Measurements from ENCODE around the gene CSF2RB. TPM values are rescaled to one million over a fixed set of nuclear protein-coding genes. Genes with fewer than 3 reads are reported as not detected.

Gene CSF2RB
- total and polyA plus RNA-seq, 10 of the 15 experiments (the other 5 are each of a cell fraction or from before 2014, with no cell fraction given), result 0.82 to 12.5 (median 5.4) TPM

GRCh38 chr22:36873614-36874308 is 39.7 kb upstream of the CSF2RB start:
- ChIA-PET POLR2A (interaction anchor here (0.5 to 1.9 kb wide), 7 partner anchors 15 to 1489 kb away, joined by 3 to 4 read pairs (median 3); partner anchors contain the start of gene CSF2RB), CTCF (interaction anchor here (0.6 to 1.8 kb wide), 19 partner anchors 8 to 171 kb away, joined by 3 to 21 read pairs (median 4); partner anchors contain the start of genes CSF2RB and IFT27), SMC1A (ENCODE audit: uncharacterized antibody, unreplicated experiment) (interaction anchor here (0.6 to 1.8 kb wide), 19 partner anchors 8 to 107 kb away, joined by 3 to 10 read pairs (median 4); partner anchors contain the start of gene CSF2RB), RAD21 (ENCODE audit: unreplicated experiment) (interaction anchor here (1.0 to 1.8 kb wide), 10 partner anchors 12 to 104 kb away, joined by 3 to 20 read pairs (median 4); partner anchors contain the start of gene NCF4)
- FAIRE-seq, result peak; percentile 97
- Histone ChIP-seq H3K9ac (ENCODE audit: control insufficient read depth, insufficient read depth, low read length) (peak overlapping the region; percentile 47), H3K9me3 (replicated peaks; ENCODE audit: control insufficient read depth, insufficient read depth, low read length) (no peaks in the 10 kb centered on the region; the same call in 2 of the 3 replicates), H4K20me1 (ENCODE audit: control insufficient read depth, insufficient read depth) (no peaks in the 10 kb centered on the region), H3K4me3 (no peak overlapping the region), H3K27ac (ENCODE audit: control insufficient read depth, insufficient read depth) (peak overlapping the region; percentile 59), H3K4me1 (ENCODE audit: control insufficient read depth, insufficient read depth, low read length) (peaks cover 16% of the 10 kb centered on the region), H2AFZ (ENCODE audit: control insufficient read depth, low read depth, low read length) (peak overlapping the region; percentile 54; the same call in 1 of the 2 replicates), H3K36me3 (ENCODE audit: control insufficient read depth in 2 of 2, insufficient read depth in 2 of 2, low read length in 1 of 2) (peaks cover 12 to 25% of the 10 kb centered on the region in 2 experiments), H3K27me3 (replicated peaks in 1 of 2; ENCODE audit: control insufficient read depth in 2 of 2, insufficient read depth in 2 of 2, low read length in 1 of 2) (no peaks in the 10 kb centered on the region), H3K79me2 (ENCODE audit: control insufficient read depth, insufficient read depth, low read length) (no peaks in the 10 kb centered on the region), H3K4me2 (ENCODE audit: control insufficient read depth, insufficient read depth) (peak overlapping the region; percentile 57)
- no TSS peak for BruUV-seq (replicated peaks)
- DNase-seq (ENCODE audit: low read depth, low spot score), result peak; percentile 69
- intact Hi-C loops (cut with micrococcal nuclease; ENCODE audit: unreplicated experiment) (loop anchor here (1.0 to 2.0 kb wide), 2 partner anchors 28 to 43 kb away; no protein-coding TSS in a partner anchor), in situ Hi-C loops (cut with MboI) (no loop called here)
- WGBS (ENCODE audit: insufficient coverage, insufficient replicate concordance, low lambda C conversion rate, missing lambda C conversion rate), result 2% methylated on average over 6 of the region's 6 CpGs
- ATAC-seq, result peak; percentile 96
- 0 out of 2 replicates have a peak, but pooled peaks have one; percentile 28 for TF ChIP-seq CREM (IDR thresholded peaks at IDR 0.05; ENCODE audit: low read depth)
- no peak; the same call in 1 of the 2 replicates for TF ChIP-seq ATF2 (IDR thresholded peaks at IDR 0.05; ENCODE audit: low read length)
- TF ChIP-seq IRF3 (IDR thresholded peaks at IDR 0.05), result no peak
- peak; percentile 75 to 87 for TF ChIP-seq IKZF2 (IDR thresholded peaks at IDR 0.05)
- TF ChIP-seq TCF12 (IDR thresholded peaks at IDR 0.05; ENCODE audit: low read depth, low read length), result no peak
- peak; percentile 66 for TF ChIP-seq JUNB (IDR thresholded peaks at IDR 0.05)
- TF ChIP-seq MTA3 (IDR thresholded peaks at IDR 0.05; ENCODE audit: borderline replicate concordance, low read length), result no peak
- no peak for TF ChIP-seq SRF (IDR thresholded peaks at IDR 0.05; ENCODE audit: low read depth in 2 of 2, low read length in 2 of 2)
- TF ChIP-seq SUPT20H (IDR thresholded peaks at IDR 0.05; ENCODE audit: borderline replicate concordance, control insufficient read depth, low read depth, low read length), result no peak
- no peak for TF ChIP-seq PAX8 (IDR thresholded peaks at IDR 0.05)
- no peak for TF ChIP-seq YBX1 (IDR thresholded peaks at IDR 0.05)
- TF ChIP-seq NFYA (IDR thresholded peaks at IDR 0.05; ENCODE audit: borderline replicate concordance, low read depth, low read length), result no peak
- no peak for TF ChIP-seq NFXL1 (IDR thresholded peaks at IDR 0.05; ENCODE audit: borderline replicate concordance)
- no peak for TF ChIP-seq SIN3A (IDR thresholded peaks at IDR 0.05; ENCODE audit: low read depth, low read length)
- peak; percentile 86 for TF ChIP-seq RUNX3 (IDR thresholded peaks at IDR 0.05; ENCODE audit: low read length)
- TF ChIP-seq LARP7 (IDR thresholded peaks at IDR 0.05), result 0 out of 2 replicates have a peak, but pooled peaks have one; percentile 4
- TF ChIP-seq TARDBP (IDR thresholded peaks at IDR 0.05; ENCODE audit: borderline replicate concordance), result no peak
- TF ChIP-seq, protein P1, sequence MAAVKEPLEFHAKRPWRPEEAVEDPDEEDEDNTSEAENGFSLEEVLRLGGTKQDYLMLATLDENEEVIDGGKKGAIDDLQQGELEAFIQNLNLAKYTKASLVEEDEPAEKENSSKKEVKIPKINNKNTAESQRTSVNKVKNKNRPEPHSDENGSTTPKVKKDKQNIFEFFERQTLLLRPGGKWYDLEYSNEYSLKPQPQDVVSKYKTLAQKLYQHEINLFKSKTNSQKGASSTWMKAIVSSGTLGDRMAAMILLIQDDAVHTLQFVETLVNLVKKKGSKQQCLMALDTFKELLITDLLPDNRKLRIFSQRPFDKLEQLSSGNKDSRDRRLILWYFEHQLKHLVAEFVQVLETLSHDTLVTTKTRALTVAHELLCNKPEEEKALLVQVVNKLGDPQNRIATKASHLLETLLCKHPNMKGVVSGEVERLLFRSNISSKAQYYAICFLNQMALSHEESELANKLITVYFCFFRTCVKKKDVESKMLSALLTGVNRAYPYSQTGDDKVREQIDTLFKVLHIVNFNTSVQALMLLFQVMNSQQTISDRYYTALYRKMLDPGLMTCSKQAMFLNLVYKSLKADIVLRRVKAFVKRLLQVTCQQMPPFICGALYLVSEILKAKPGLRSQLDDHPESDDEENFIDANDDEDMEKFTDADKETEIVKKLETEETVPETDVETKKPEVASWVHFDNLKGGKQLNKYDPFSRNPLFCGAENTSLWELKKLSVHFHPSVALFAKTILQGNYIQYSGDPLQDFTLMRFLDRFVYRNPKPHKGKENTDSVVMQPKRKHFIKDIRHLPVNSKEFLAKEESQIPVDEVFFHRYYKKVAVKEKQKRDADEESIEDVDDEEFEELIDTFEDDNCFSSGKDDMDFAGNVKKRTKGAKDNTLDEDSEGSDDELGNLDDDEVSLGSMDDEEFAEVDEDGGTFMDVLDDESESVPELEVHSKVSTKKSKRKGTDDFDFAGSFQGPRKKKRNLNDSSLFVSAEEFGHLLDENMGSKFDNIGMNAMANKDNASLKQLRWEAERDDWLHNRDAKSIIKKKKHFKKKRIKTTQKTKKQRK (IDR thresholded peaks at IDR 0.05; ENCODE audit: low read depth, low read length), result no peak
- no peak for TF ChIP-seq BMI1 (IDR thresholded peaks at IDR 0.05; ENCODE audit: borderline replicate concordance)
- no peak for TF ChIP-seq ESRRA (IDR thresholded peaks at IDR 0.05; ENCODE audit: low read length)

Data from GM12878 (cell line).